Trophoblast cell (in vitro differentiated cells and primary cell): Measurements from ENCODE around the gene TOMM6.

Experiments used
- DNase-seq, 2 donors: peaks; one replicate each; pipeline ENCODE4 v3.0.0-alpha.2; 2016
- H2AFZ ChIP-seq: 2 replicates; pipeline ENCODE4 v1.6.1; 2013; ENCODE audit warnings: low read length, moderate library complexity, mild to moderate bottlenecking; ENCODE audit not compliant: insufficient read depth, poor library complexity
- H2AK5ac ChIP-seq: 2 replicates; pipeline ENCODE4 v1.6.1; 2013; ENCODE audit warnings: mild to moderate bottlenecking, low read length
- H2BK120ac ChIP-seq: 2 replicates; pipeline ENCODE4 v1.6.1; 2013; ENCODE audit warnings: low read length, mild to moderate bottlenecking, moderate library complexity; ENCODE audit not compliant: insufficient read depth, poor library complexity
- H2BK12ac ChIP-seq: 2 replicates; pipeline ENCODE4 v1.6.1; 2013; ENCODE audit warnings: mild to moderate bottlenecking, low read length, moderate library complexity
- H2BK5ac ChIP-seq: 2 replicates; pipeline ENCODE4 v1.6.1; 2013; ENCODE audit warnings: low read length, low read depth, moderate library complexity, mild to moderate bottlenecking; ENCODE audit not compliant: poor library complexity
- H3K14ac ChIP-seq: 2 replicates; pipeline ENCODE4 v1.6.1; 2013; ENCODE audit warnings: mild to moderate bottlenecking, low read length
- H3K18ac ChIP-seq: 2 replicates; pipeline ENCODE4 v1.6.1; 2013; ENCODE audit warnings: mild to moderate bottlenecking, low read length
- H3K23ac ChIP-seq: 2 replicates; pipeline ENCODE4 v1.6.1; 2013; ENCODE audit warnings: low read length
- H3K27ac ChIP-seq: 2 replicates; pipeline ENCODE4 v1.5.1; 2013; ENCODE audit warnings: low read depth, mild to moderate bottlenecking, inconsistent platforms, low read length, moderate library complexity
- H3K27me3 ChIP-seq: 2 replicates; pipeline ENCODE4 v1.6.1; 2013; ENCODE audit warnings: inconsistent platforms, mild to moderate bottlenecking, low read length, moderate library complexity; ENCODE audit not compliant: insufficient read depth
- H3K36me3 ChIP-seq, 2 experiments: 1 replicate in 1 of 2; 2 replicates in 1 of 2; pipeline ENCODE4 v1.6.1; 2013; ENCODE audit warnings: low read length in 2 of 2, mild to moderate bottlenecking in 2 of 2, moderate library complexity in 1 of 2; ENCODE audit not compliant: insufficient read depth in 2 of 2, control insufficient read depth in 1 of 2
- H3K4ac ChIP-seq: 2 replicates; pipeline ENCODE4 v1.6.1; 2013; ENCODE audit warnings: low read depth, mild to moderate bottlenecking, low read length, moderate library complexity
- H3K4me1 ChIP-seq, 2 experiments: 1 replicate in 1 of 2; 2 replicates in 1 of 2; pipeline ENCODE4 v1.6.1; 2013; ENCODE audit warnings: low read length in 2 of 2, mild to moderate bottlenecking in 2 of 2, moderate library complexity in 1 of 2; ENCODE audit not compliant: insufficient read depth in 2 of 2, control insufficient read depth in 1 of 2
- H3K4me2 ChIP-seq: 2 replicates; pipeline ENCODE4 v1.6.1; 2013; ENCODE audit warnings: inconsistent platforms, mild to moderate bottlenecking, low read length, moderate library complexity
- H3K4me3 ChIP-seq: 2 replicates; pipeline ENCODE4 v1.5.1; 2013; ENCODE audit warnings: mild to moderate bottlenecking, low read depth, low read length, inconsistent platforms
- H3K79me1 ChIP-seq: one replicate; pipeline ENCODE4 v1.6.1; 2013; ENCODE audit warnings: low read length
- H3K79me2 ChIP-seq: 2 replicates; pipeline ENCODE4 v1.6.1; 2013; ENCODE audit warnings: low read length, mild to moderate bottlenecking; ENCODE audit not compliant: control insufficient read depth, insufficient read depth, poor library complexity
- H3K9ac ChIP-seq: 2 replicates; pipeline ENCODE4 v1.6.1; 2013; ENCODE audit warnings: mild to moderate bottlenecking, low read length
- H3K9me3 ChIP-seq: 2 replicates; pipeline ENCODE4 v1.6.1; 2013; ENCODE audit warnings: low read depth, mild to moderate bottlenecking, control low read depth, inconsistent platforms, low read length; ENCODE audit not compliant: insufficient read depth
- H4K12ac ChIP-seq: 2 replicates; pipeline ENCODE4 v1.6.1; 2013; ENCODE audit warnings: low read depth, mild to moderate bottlenecking, low read length, moderate library complexity
- H4K8ac ChIP-seq: 2 replicates; pipeline ENCODE4 v1.6.1; 2013; ENCODE audit warnings: low read depth, mild to moderate bottlenecking, low read length, moderate library complexity
- H4K91ac ChIP-seq: one replicate; pipeline ENCODE4 v1.6.1; 2013; ENCODE audit warnings: low read depth, mild to moderate bottlenecking, low read length, moderate library complexity
- WGBS: extraction: QIAGEN DNeasy Blood & Tissue Kit; methylation state at CpG from one replicate; pipeline ENCODE4 v1.1.7; 2013; ENCODE audit warnings: missing lambda C conversion rate; ENCODE audit not compliant: insufficient read length, insufficient coverage; ENCODE audit errors: extremely low coverage; 5-methylcytosine and 5-hydroxymethylcytosine counted together

Gene TOMM6

DNA sequence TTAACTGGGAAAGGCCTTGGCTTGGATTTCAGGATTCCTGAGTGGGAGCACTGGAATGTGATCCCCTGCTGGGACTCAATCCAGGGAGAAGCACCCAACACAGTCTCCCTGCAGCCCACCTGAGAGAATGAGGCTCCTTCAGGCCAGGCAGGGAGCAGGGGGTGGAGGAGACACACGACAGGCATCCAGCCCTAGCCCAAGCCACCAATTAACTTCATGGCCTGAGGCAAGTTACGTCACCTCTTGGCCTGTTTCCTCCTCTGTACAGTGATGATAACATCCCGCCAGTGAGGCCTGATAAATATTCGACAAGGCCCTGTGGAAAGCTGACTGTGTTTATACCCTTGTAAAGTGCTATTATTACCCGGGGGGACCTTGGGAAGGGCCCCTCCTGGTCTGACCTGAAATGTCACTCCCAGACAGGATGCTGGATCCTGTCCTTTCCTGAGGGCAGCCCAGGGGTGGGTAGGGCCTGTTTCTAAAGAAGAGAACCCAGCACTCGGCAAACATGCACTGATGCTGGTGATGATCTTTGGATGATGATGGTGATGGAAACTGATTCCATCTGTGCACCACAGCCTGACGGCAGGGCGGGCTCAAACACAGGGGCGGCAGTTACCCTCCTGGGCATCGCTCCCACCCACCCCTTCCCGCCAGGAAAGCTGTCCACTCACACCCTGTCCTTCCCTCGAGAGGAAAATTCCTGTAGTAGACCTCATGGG, 20.2 kb upstream of the TOMM6 start:
- Histone ChIP-seq H4K12ac (no peak overlapping the region), H2AK5ac (peak overlapping the region; percentile 65), H4K8ac (peak overlapping the region; percentile 55), H3K4me3 (no peak overlapping the region), H3K23ac (no peak overlapping the region), H2BK120ac (peak overlapping the region; percentile 79), H3K9me3 (no peaks in the 10 kb centered on the region), H3K14ac (peak overlapping the region; percentile 71), H4K91ac (peak overlapping the region; percentile 92), H2BK5ac (peak overlapping the region; percentile 81), H3K27ac (peak overlapping the region; percentile 83), H3K9ac (no peak overlapping the region), H3K36me3 (peaks cover 17 to 18% of the 10 kb centered on the region in 2 experiments), H3K79me1 (peaks cover 22% of the 10 kb centered on the region), H3K4ac (peak overlapping the region; percentile 28), H3K4me1 (peaks cover 25 to 30% of the 10 kb centered on the region in 2 experiments), H2AFZ (no peak overlapping the region), H3K27me3 (no peaks in the 10 kb centered on the region), H3K4me2 (peak overlapping the region; percentile 38), H3K18ac (peak overlapping the region; percentile 69), H2BK12ac (peak overlapping the region; percentile 42), H3K79me2 (peaks cover 4% of the 10 kb centered on the region)
- peak; percentile 97 to 99 for DNase-seq
- WGBS, result no CpG with 5 or more reads among the region's 12 CpGs

DNA sequence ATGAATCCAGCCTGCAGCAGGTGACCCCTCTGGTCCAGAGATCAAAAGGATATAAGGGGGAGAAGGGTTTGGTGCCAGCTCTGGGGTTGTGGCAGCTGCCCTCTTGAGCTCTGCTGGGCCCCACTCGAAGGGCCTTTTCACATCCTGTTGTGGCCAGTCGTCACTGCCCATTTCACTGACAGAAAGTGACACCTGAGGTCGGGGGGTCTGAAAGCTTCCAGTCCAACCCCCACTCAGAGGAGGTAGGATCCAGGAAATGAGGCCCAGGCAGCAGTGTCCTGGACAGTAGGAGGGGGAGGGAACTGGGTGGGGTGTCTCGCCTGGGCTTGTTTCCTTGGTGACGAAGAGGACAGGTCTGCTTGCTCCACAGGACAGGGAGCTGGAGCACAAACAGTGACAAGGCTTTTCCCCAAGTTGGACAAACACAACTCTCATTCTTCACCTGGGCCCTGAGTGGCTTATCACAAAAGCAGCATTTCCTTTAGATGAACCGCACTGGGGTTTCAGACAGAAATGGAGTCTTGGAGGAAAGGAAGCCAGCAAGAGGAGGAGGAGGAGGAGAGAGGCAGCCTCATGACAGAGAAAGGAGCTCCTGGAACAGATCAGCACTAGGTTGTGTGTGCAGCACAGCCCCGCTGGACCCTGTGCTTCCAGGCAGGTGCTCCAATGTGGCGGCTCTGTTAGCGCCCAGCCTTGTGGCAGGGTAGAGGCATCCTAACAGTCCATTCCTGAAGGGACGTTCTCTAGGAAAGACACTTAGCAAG, 18.8 kb upstream of the TOMM6 start:
- Histone ChIP-seq H4K91ac (peak overlapping the region; percentile 84), H2BK120ac (peak overlapping the region; percentile 85), H2BK12ac (peak overlapping the region; percentile 82), H3K4me1 (peaks cover 25 to 30% of the 10 kb centered on the region in 2 experiments), H3K79me1 (peaks cover 22% of the 10 kb centered on the region), H3K9me3 (no peaks in the 10 kb centered on the region), H3K79me2 (peaks cover 4% of the 10 kb centered on the region), H3K27me3 (no peaks in the 10 kb centered on the region), H3K23ac (no peak overlapping the region), H3K18ac (peak overlapping the region; percentile 61), H4K8ac (peak overlapping the region; percentile 59), H3K27ac (peak overlapping the region; percentile 87), H3K36me3 (peaks cover 22 to 26% of the 10 kb centered on the region in 2 experiments), H2AFZ (no peak overlapping the region), H4K12ac (peak overlapping the region; percentile 23), H3K14ac (peak overlapping the region; percentile 62), H3K4ac (peak overlapping the region; percentile 66), H2BK5ac (peak overlapping the region; percentile 87), H3K9ac (no peak overlapping the region), H3K4me3 (no peak overlapping the region), H2AK5ac (peak overlapping the region; percentile 77), H3K4me2 (peak overlapping the region; percentile 27)
- WGBS, result no CpG with 5 or more reads among the region's 10 CpGs
- no peak for DNase-seq

DNA sequence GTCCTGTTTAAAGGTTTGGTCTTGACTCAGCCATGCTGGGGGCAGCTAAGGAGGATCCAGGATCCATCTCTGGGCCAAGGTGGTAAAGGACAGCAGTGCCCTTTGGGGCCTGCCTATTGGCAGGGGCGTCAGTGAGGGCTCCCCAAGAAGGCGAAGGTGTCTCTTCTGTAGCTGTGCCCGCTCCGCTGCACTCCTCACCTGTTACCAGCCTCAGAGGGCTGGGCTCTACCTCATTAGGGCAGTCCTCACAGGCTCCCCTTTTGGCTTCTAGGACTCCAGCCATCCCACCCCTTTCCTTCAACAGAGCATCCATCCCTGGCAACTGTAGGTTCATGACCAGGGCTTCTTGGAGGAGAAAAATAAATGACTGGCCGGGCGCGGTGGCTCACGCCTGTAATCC, 18.1 kb upstream of the TOMM6 start:
- H3K9ac ChIP-seq, result no peak overlapping the region
- no peak overlapping the region for H2AFZ ChIP-seq
- no peak overlapping the region for H3K4ac ChIP-seq
- H3K23ac ChIP-seq, result no peak overlapping the region
- H4K8ac ChIP-seq, result no peak overlapping the region
- peak overlapping the region; percentile 5 for H2AK5ac ChIP-seq
- H3K4me2 ChIP-seq, result no peak overlapping the region
- H4K91ac ChIP-seq, result peak overlapping the region; percentile 84
- WGBS, result no CpG with 5 or more reads among the region's 8 CpGs
- H3K9me3 ChIP-seq, result no peaks in the 10 kb centered on the region
- peaks cover 4% of the 10 kb centered on the region for H3K79me2 ChIP-seq
- H3K79me1 ChIP-seq, result peaks cover 22% of the 10 kb centered on the region
- no peak overlapping the region for H4K12ac ChIP-seq
- peaks cover 22 to 27% of the 10 kb centered on the region in 2 experiments for H3K36me3 ChIP-seq
- no peak overlapping the region for H2BK5ac ChIP-seq
- peak overlapping the region; percentile 64 for H2BK12ac ChIP-seq
- no peak for DNase-seq
- H3K18ac ChIP-seq, result peak overlapping the region; percentile 4
- H3K4me1 ChIP-seq, result peaks cover 25 to 30% of the 10 kb centered on the region in 2 experiments
- no peaks in the 10 kb centered on the region for H3K27me3 ChIP-seq
- H3K4me3 ChIP-seq, result no peak overlapping the region
- peak overlapping the region; percentile 87 for H3K27ac ChIP-seq
- H2BK120ac ChIP-seq, result peak overlapping the region; percentile 46
- H3K14ac ChIP-seq, result no peak overlapping the region

DNA sequence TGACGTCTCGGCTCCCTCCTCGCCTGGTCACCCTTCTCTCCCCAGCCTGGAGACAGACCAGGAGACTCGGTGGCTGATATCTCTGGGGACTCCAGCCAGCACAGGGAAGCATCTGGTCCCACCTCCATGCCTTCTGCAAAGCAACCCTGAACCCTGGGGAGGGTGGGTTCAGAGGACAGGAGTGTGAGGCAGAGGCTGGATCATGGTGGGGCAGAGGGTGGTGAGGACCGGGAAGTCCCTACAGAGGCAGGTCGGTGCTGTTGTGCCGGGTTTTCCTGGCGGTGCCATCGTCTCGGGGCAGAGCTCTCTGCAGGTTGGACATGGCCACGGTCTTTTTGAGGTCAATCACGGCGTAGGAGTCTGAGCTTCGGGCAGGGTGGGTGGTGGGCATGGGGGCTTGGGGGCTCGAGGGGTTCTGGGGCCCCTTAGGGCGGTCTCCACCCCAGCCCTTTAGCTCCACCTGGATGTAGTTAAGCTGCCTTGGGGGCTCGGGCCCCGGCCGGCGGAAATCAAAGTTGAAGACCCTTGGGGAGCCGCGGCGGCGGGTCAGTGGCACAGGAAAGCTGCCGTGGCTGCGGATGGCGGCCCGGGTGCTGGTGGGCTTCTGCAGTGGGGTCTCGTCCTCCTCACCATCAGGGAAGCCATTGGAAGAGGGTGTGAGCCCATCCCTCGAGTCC, 17.0 kb upstream of the TOMM6 start:
- H3K18ac ChIP-seq, result no peak overlapping the region
- H3K23ac ChIP-seq, result no peak overlapping the region
- peak overlapping the region; percentile 4 for H3K14ac ChIP-seq
- H3K4me3 ChIP-seq, result no peak overlapping the region
- DNase-seq, result no peak
- peak overlapping the region; percentile 25 for H2BK12ac ChIP-seq
- no peak overlapping the region for H3K9ac ChIP-seq
- H4K12ac ChIP-seq, result no peak overlapping the region
- peak overlapping the region; percentile 40 for H4K91ac ChIP-seq
- no peaks in the 10 kb centered on the region for H3K27me3 ChIP-seq
- no peak overlapping the region for H2AFZ ChIP-seq
- peak overlapping the region; percentile 31 for H2AK5ac ChIP-seq
- no peak overlapping the region for H2BK120ac ChIP-seq
- H3K9me3 ChIP-seq, result no peaks in the 10 kb centered on the region
- peaks cover 22% of the 10 kb centered on the region for H3K79me1 ChIP-seq
- H3K27ac ChIP-seq, result no peak overlapping the region
- peaks cover 29 to 38% of the 10 kb centered on the region in 2 experiments for H3K36me3 ChIP-seq
- H3K79me2 ChIP-seq, result peaks cover 4% of the 10 kb centered on the region
- H3K4ac ChIP-seq, result no peak overlapping the region
- peaks cover 25 to 30% of the 10 kb centered on the region in 2 experiments for H3K4me1 ChIP-seq
- H3K4me2 ChIP-seq, result no peak overlapping the region
- no CpG with 5 or more reads among the region's 30 CpGs for WGBS
- no peak overlapping the region for H4K8ac ChIP-seq
- no peak overlapping the region for H2BK5ac ChIP-seq
